IPS-18a (cell line): ENCODE results near the gene CA10.

Source experiments
- H3K27ac ChIP-seq: one replicate; pipeline ENCODE4 v1.5.1; 2013; ENCODE audit warnings: low read length
- H3K27me3 ChIP-seq: one replicate; pipeline ENCODE4 v1.6.1; 2013; ENCODE audit warnings: mild to moderate bottlenecking, low read length; ENCODE audit not compliant: control insufficient read depth, insufficient read depth
- H3K36me3 ChIP-seq: one replicate; pipeline ENCODE4 v1.6.1; 2013; ENCODE audit warnings: low read depth, low read length; ENCODE audit not compliant: control insufficient read depth
- H3K4me1 ChIP-seq: one replicate; pipeline ENCODE4 v1.6.1; 2013; ENCODE audit warnings: low read depth, low read length; ENCODE audit not compliant: control insufficient read depth
- H3K4me3 ChIP-seq: one replicate; pipeline ENCODE4 v1.5.1; 2013; ENCODE audit warnings: low read length
- H3K9ac ChIP-seq: one replicate; pipeline ENCODE4 v1.6.1; 2013; ENCODE audit warnings: mild to moderate bottlenecking, low read length, moderate library complexity
- H3K9me3 ChIP-seq: one replicate; pipeline ENCODE4 v1.6.1; 2013; ENCODE audit warnings: low read depth, low read length; ENCODE audit not compliant: control insufficient read depth

The CA10 gene

DNA sequence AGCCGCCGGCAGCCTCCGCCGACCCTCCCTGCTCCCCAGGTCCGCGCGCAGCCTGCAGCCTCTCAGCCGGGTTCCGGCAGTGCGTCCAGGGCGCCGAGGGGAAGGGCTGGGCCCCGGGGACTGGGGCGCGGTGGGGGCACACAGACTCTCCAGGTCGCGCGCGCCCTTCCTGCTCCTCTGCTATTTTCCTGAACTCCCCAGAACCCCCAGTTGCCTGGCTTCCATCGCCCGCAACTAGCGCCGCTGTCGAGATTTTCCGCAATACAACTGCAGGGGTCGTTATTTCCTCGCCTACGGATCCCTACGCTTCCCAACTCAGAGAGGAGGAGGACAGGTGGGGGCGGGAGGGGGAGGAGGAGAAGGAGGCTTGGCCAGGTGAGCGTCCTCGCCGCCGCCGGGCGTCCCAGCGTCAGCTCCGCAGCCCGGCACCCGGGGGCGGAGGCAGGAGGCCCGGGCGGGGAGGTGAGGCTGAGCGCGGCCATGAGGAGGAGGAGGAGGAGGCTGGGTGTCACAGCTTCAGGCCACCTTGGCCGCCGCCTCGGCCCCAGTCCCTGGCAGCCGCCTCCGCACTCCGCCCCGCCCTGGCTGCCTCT is at the start of gene CA10:
Gene CA10 (minus strand): TSS at position 265 of the 593 bp plus-strand sequence.
- Histone ChIP-seq H3K4me1 (peaks cover 14% of the 10 kb centered on the region), H3K9ac (no peak within 1 kb of the TSS), H3K36me3 (no peaks in the 10 kb centered on the region), H3K27me3 (peaks cover 73% of the 10 kb centered on the region), H3K9me3 (no peaks in the 10 kb centered on the region), H3K4me3 (peak within 1 kb of the TSS; percentile 69), H3K27ac (no peak within 1 kb of the TSS)

DNA sequence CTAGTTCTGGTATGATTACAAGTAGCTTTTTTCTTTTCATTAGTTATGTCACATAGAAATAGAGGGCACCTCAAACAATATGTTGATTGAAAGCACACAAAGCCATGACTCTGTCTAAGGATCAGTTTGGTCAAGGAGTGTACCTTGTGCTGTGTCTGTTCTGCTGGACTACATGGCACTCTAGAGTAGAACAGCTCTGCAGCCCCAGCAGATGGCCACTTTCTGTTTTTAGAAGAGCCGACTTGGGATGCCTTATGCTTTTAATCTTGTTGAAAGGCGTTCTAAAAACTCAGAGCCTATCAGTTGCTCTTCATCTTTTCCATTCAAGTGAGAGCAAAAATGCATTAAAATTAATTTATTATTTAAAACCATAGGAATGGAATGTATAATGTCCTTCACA is 49.3 kb upstream of the CA10 start:
- H3K9ac ChIP-seq, result no peak overlapping the region
- no peak overlapping the region for H3K27ac ChIP-seq
- no peaks in the 10 kb centered on the region for H3K9me3 ChIP-seq
- H3K4me1 ChIP-seq, result no peaks in the 10 kb centered on the region
- no peaks in the 10 kb centered on the region for H3K27me3 ChIP-seq
- H3K36me3 ChIP-seq, result no peaks in the 10 kb centered on the region
- no peak overlapping the region for H3K4me3 ChIP-seq

DNA sequence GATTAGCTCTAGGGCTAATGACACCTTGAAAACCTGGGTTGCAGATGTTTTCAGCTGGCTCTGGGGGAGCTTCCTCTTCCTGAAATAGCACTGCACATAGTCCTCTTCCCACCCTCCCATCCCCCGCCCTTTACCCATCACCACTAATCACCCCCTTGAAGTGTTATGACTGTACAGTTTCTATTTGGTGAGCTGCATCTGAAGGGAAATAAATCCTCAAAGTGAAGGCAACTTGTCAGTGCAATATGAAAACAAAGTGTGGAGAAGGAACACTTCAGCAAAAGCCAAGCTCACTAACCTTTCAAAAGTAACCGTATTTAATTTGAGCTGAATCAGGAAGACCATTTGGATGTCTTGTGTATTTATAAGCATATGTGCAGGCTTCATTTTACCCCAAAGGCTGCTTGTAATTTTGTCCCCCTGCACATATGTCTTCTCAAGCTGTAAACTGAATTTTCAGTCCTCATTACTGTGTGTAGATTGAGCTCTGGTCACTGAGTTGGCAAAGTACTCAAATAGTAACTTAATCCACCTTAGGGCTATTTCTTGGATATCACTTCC is 44.1 kb upstream of the CA10 start:
- no peaks in the 10 kb centered on the region for H3K9me3 ChIP-seq
- H3K36me3 ChIP-seq, result no peaks in the 10 kb centered on the region
- no peak overlapping the region for H3K4me3 ChIP-seq
- H3K4me1 ChIP-seq, result no peaks in the 10 kb centered on the region
- no peak overlapping the region for H3K27ac ChIP-seq
- H3K27me3 ChIP-seq, result no peaks in the 10 kb centered on the region
- no peak overlapping the region for H3K9ac ChIP-seq

DNA sequence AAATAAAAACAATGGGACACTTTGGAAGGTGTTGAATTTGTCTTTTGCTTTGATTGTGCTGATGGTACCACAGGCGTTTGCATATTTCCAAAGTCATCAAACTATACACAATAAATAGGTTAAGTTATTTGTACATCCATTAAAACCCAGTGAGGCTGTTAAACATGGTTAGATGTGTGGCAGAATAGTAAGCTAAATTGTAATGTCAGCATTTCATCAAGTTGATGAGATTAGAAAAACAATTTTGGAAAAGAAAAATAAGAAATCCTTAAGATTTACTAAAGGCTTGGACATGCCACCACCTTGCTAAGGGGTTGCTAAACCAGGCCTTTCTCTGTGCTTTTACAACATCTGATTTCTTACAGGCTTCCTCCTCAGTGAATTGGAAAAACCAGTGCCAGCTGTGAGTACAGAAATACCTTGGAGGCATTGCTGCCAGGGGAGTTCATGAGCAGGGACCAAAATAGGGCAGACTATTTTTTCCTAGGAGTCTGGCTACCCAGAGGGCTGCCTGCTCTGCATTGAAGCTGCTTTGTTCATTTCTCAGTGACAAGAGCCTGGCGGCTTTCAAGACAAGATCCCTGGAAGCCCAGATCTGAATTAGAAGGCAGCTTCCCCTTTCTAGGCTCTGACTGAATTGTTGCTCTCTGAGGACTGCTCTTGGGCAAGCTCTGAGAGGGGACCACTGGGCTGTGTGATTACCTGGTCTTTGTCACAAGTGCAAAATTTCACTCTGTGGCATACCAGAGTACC is 43.4 kb upstream of the CA10 start:
- no peak overlapping the region for H3K4me3 ChIP-seq
- no peaks in the 10 kb centered on the region for H3K9me3 ChIP-seq

DNA sequence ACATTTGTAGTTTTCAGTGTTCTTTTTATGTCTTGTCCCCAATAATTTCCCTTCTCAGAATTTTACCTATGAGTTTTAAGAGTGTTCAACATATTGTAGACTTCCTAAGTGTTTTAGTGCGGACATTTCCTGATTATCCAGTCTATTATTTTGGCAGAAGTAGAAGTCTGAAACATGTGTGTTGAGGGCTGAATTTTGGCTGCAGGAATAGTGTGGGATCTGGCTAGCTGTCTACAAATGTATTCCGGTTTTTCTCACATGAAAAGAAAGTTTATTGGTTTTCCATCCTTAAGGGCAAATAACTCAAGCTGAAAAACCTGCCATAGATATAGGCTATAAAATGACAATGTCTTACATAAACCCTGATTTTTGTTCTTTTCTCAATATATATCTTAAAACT is 33.0 kb upstream of the CA10 start:
- Histone ChIP-seq H3K4me1 (no peaks in the 10 kb centered on the region), H3K36me3 (no peaks in the 10 kb centered on the region), H3K27me3 (no peaks in the 10 kb centered on the region), H3K9me3 (peaks cover 8% of the 10 kb centered on the region), H3K27ac (no peak overlapping the region), H3K4me3 (no peak overlapping the region), H3K9ac (no peak overlapping the region)

More for the DNA sequence above, 43.4 kb upstream of the CA10 start:
- Histone ChIP-seq H3K9ac (no peak overlapping the region), H3K27me3 (no peaks in the 10 kb centered on the region), H3K27ac (no peak overlapping the region), H3K4me1 (no peaks in the 10 kb centered on the region), H3K36me3 (no peaks in the 10 kb centered on the region)

DNA sequence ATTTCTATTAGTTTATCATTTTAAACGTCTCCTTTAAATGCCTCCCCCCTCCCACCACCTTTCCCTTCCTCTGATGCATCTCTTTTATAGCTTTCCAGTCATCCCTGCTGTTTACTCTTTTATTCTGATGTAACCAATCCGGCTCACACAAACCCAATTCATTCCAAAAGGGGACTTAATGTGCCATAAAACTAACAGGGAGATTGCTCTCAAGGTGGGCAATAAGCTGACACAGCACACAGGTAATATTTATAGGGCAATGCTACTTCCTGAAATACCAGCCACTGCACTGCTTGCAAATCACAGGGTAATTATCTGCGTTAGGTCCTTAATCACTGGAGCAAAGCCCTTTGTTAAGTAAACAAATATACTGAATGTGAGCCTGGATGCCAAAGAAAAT is 23.3 kb upstream of the CA10 start:
- Histone ChIP-seq H3K9me3 (no peaks in the 10 kb centered on the region), H3K9ac (no peak overlapping the region), H3K4me3 (no peak overlapping the region), H3K36me3 (no peaks in the 10 kb centered on the region), H3K27ac (no peak overlapping the region), H3K4me1 (peaks cover 5% of the 10 kb centered on the region), H3K27me3 (no peaks in the 10 kb centered on the region)

DNA sequence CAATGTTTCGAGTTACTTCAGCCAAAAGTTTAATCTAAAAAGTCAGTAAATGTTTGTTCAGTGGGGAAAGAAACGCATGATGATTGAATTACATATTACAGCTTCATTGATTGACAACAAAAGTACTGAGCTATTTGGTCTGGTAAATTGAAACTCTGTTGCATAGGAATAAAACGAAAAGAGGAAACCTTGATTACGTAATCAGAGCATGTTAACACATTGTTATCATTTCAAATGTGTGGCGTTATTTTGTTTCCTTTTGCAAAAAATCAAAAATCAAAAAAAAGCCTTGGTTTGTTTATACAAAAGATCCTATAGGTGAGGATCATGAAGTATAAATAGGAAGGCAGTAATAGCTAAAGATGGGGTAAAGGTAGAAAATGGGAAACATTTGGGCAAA is 19.5 kb upstream of the CA10 start:
- Histone ChIP-seq H3K36me3 (no peaks in the 10 kb centered on the region), H3K4me3 (no peak overlapping the region)

DNA sequence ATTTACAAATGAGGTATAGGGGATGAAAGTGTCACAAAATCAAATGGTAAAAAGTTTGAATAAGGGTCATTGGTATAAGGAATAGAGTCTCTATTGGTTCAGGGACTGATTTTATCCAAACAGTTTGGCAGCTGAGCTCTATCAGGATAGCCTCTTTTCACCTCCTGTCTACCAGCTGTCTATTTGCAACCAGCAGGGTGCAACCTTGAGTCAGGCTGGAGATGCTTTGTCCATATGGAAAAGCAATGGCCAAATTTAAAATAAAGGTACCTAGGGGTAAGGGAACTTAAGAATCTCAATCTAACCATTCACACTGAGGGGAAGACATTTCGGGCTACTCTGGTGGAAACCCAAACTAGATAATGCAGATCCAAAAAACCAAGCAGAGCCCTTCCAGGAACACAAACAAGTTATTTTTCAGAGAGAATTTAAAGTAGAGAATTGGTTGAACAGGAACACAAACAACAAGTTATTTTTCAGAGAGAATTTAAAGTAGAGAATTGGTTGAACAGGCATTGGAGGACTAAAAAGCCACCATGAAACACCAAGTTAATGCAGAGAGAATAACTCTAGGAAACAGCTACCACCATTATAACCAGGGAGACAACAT is 12.6 kb upstream of the CA10 start:
- no peaks in the 10 kb centered on the region for H3K9me3 ChIP-seq
- H3K27ac ChIP-seq, result no peak overlapping the region
- no peak overlapping the region for H3K9ac ChIP-seq
- H3K4me1 ChIP-seq, result no peaks in the 10 kb centered on the region
- H3K4me3 ChIP-seq, result no peak overlapping the region
- H3K27me3 ChIP-seq, result no peaks in the 10 kb centered on the region
- no peaks in the 10 kb centered on the region for H3K36me3 ChIP-seq

More for the DNA sequence above, 19.5 kb upstream of the CA10 start:
- H3K4me1 ChIP-seq, result peaks cover 5% of the 10 kb centered on the region
- H3K9ac ChIP-seq, result no peak overlapping the region
- no peaks in the 10 kb centered on the region for H3K9me3 ChIP-seq
- no peaks in the 10 kb centered on the region for H3K27me3 ChIP-seq
- H3K27ac ChIP-seq, result no peak overlapping the region

DNA sequence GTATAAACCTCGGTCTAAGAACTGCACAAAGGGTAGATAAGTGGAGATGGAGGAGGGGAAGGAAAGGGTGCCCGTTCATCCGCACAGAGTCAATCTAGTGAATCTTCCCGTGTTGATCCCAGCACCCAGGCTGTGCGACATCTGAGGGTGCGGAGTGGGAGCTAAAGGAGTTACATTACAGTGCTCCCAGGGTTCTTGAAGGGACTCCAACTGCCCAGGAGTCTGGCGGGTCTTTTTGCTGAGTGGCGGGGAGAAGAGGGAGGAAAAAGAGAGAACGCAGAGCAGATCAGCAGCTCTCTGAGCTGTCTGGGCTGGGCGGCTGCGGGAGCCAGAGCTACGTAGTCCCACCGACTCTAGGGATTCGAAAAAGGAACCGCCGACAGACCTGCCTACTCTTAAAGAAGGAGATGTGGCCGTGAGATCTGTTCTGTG is 1.6 kb upstream of the CA10 start:
- H3K27me3 ChIP-seq, result peaks cover 65% of the 10 kb centered on the region
- H3K9ac ChIP-seq, result no peak overlapping the region
- no peak overlapping the region for H3K27ac ChIP-seq
- H3K36me3 ChIP-seq, result no peaks in the 10 kb centered on the region
- H3K4me3 ChIP-seq, result peak overlapping the region; percentile 69
- H3K9me3 ChIP-seq, result no peaks in the 10 kb centered on the region
- H3K4me1 ChIP-seq, result peaks cover 14% of the 10 kb centered on the region

DNA sequence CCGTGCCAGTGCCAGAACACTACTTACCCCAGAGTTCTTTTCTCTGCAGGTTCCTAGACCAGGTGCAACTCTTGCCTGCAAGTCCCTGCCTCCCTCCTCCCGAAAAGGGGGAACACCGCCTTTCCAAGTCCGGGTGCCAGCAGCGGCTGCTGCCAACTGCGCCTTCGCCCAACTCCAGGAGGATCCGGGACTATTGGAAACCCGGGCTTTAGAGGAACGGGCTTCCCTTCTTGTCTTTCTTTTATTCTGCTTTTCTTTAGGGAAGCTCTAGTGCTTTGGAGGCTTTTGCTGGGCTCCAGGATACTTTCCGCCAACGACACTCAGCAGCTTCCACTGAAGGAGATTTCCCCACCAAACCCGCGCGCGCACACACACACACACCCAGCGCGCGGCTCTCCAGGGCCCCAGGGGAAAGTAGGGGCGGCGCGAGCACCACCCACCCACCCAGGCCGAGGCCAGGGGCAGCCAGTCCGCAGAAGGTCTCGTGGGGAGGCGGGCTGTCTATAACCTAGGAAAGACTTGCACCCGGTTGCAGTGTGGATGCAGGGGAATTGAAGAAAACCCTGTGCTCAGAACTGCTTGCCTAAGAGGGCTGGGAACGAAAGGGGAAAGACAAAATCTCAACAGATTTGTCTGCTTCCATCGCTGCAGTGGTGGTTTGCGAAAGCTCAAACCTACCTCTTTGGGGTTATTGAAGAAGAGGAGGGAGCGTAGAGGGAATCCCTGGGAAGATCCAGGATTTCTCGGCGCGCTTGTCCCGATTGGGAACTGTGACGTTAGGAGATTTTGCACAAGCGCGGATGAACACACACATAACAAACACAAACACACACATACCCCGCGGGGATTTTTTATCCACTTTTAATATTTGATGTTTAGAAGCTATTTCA is 977 bp upstream of the CA10 start:
- Histone ChIP-seq H3K27ac (no peak overlapping the region), H3K4me1 (peaks cover 14% of the 10 kb centered on the region), H3K36me3 (no peaks in the 10 kb centered on the region), H3K4me3 (peak overlapping the region; percentile 69), H3K27me3 (peaks cover 70% of the 10 kb centered on the region), H3K9me3 (no peaks in the 10 kb centered on the region), H3K9ac (no peak overlapping the region)
